ENCODE results near the gene PHF19.

The PHF19 gene

DNA sequence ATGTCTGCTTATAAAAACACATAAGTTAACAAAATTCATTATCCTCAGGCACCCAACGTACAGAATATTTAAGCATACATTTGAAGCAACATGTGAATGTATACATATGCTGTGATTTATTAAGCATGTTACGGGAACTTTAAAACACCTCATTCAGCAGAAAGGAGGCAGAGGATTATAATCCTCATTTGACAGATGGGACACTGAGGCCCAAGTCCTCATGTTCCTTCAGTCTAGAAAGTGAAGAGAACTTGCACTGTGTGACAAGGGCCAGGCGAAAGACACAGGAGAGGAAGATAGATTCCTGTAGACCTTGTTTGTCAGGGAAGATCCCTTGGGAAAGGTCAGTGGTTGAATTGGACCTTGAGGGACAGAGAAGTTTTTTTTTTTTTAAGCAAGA, 26.7 kb downstream of the PHF19 start:
- Histone ChIP-seq H3K36me3 (ENCODE audit: insufficient read depth) (0 out of 2 replicates have a peak, but pooled peaks cover 3% of the 10 kb centered on the region), H3K4me1 (ENCODE audit: low read depth, poor library complexity, severe bottlenecking) (no peaks in the 10 kb centered on the region), H3K79me2 (ENCODE audit: insufficient read depth, low read depth) (no peaks in the 10 kb centered on the region), H3K27ac (no peak overlapping the region), H3K4me3 (IDR thresholded peaks at IDR 0.05; ENCODE audit: insufficient read depth, low read depth, low read length) (no peak overlapping the region), H4K20me1 (ENCODE audit: insufficient read depth) (no peaks in the 10 kb centered on the region), H2AFZ (ENCODE audit: low read depth) (no peak overlapping the region), H3K27me3 (ENCODE audit: insufficient read depth, low read depth) (no peaks in the 10 kb centered on the region), H3K4me2 (no peak overlapping the region), H3K9ac (no peak overlapping the region)
- TF ChIP-seq, protein P1, sequence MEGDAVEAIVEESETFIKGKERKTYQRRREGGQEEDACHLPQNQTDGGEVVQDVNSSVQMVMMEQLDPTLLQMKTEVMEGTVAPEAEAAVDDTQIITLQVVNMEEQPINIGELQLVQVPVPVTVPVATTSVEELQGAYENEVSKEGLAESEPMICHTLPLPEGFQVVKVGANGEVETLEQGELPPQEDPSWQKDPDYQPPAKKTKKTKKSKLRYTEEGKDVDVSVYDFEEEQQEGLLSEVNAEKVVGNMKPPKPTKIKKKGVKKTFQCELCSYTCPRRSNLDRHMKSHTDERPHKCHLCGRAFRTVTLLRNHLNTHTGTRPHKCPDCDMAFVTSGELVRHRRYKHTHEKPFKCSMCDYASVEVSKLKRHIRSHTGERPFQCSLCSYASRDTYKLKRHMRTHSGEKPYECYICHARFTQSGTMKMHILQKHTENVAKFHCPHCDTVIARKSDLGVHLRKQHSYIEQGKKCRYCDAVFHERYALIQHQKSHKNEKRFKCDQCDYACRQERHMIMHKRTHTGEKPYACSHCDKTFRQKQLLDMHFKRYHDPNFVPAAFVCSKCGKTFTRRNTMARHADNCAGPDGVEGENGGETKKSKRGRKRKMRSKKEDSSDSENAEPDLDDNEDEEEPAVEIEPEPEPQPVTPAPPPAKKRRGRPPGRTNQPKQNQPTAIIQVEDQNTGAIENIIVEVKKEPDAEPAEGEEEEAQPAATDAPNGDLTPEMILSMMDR (conservative IDR thresholded peaks at IDR 0.05; ENCODE audit: low read depth, low read length) = no peak

DNA sequence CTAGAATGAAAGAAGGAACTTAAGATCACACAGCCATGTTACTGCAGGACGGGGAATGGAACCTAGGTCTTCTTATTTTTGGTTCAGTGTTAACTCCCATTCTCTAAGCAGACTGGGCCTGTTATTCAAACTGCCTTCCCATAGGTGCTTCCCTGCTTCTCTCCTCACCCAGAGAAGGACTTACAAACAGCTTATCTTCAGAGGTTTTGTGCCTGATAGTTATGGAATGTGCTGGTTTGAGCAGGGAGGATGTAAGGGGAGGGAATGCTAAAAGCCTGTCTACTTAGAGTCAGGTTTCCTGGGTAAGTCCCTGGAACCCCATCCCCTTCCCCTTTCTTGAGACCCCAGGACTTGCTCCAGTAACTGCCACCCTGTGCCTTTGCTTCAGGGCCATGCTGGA, 30.1 kb downstream of the PHF19 start:
- Histone ChIP-seq H3K27me3 (ENCODE audit: insufficient read depth, low read depth) (no peaks in the 10 kb centered on the region), H3K36me3 (ENCODE audit: insufficient read depth) (0 out of 2 replicates have a peak, but pooled peaks cover 3% of the 10 kb centered on the region), H3K9ac (no peak overlapping the region), H3K4me1 (ENCODE audit: low read depth, poor library complexity, severe bottlenecking) (peaks cover 1% of the 10 kb centered on the region), H3K4me3 (IDR thresholded peaks at IDR 0.05; ENCODE audit: insufficient read depth, low read depth, low read length) (no peak overlapping the region), H3K27ac (no peak overlapping the region), H3K4me2 (no peak overlapping the region), H4K20me1 (ENCODE audit: insufficient read depth) (no peaks in the 10 kb centered on the region), H3K79me2 (ENCODE audit: insufficient read depth, low read depth) (peaks cover 14% of the 10 kb centered on the region), H2AFZ (ENCODE audit: low read depth) (no peak overlapping the region)
- TF ChIP-seq, protein P1 (conservative IDR thresholded peaks at IDR 0.05; ENCODE audit: low read depth, low read length) = no peak

DNA sequence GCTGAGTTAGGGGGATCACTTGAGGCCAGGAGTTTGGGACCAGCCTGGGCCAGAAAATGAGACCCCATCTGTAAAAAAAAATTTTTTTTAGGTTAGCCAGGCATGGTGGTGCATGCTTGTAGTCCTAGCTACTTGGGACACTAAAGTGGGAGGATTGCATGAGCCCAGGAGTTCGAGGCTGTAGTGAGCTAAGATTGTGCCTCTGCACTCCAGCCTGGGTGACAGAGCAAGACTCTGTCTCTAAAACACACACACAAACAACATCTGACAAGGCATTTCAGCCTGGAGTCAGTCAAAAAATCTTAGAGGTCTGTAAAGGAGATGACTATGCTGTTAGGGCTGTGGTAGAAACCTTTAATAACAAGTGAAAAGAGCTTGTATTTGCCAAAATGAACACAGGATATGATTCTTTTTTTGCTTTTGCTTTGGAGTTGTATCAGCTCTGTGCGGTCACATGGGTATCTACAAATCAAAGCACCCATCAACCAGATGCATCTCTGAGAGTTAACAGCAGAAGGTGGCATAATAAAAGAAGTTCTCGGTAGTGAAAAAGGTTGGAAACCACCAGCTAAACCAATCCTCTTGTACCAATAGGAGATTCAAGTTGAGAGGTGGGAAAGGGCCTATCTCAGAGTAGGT, 30.6 kb downstream of the PHF19 start:
- H3K9ac ChIP-seq = no peak overlapping the region

DNA sequence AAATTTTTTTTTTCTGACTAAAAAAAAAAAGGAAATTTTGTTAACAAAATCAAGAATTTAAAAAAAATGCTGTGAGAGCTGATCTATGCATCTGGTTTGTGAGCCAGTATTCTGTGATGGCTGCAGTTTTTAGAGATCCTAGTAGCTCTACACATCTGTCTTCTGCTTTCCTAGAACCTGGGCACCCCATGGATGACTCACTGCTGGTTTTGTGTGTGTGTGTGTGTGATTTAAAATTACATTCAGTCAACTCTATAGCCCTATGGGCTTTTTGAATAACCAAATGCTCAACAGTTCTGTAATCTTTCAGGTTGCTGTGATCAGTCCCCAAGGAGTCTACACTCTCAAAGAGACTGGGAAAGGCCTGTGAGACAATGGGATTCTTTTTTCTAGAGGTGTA, 31.7 kb downstream of the PHF19 start:
- Histone ChIP-seq H3K36me3 (ENCODE audit: insufficient read depth) (0 out of 2 replicates have a peak, but pooled peaks cover 3% of the 10 kb centered on the region), H3K9ac (no peak overlapping the region), H3K27me3 (ENCODE audit: insufficient read depth, low read depth) (no peaks in the 10 kb centered on the region), H3K4me2 (no peak overlapping the region), H2AFZ (ENCODE audit: low read depth) (no peak overlapping the region), H4K20me1 (ENCODE audit: insufficient read depth) (no peaks in the 10 kb centered on the region), H3K4me3 (IDR thresholded peaks at IDR 0.05; ENCODE audit: insufficient read depth, low read depth, low read length) (no peak overlapping the region), H3K4me1 (ENCODE audit: low read depth, poor library complexity, severe bottlenecking) (peaks cover 6% of the 10 kb centered on the region), H3K27ac (no peak overlapping the region), H3K79me2 (ENCODE audit: insufficient read depth, low read depth) (peaks cover 27% of the 10 kb centered on the region)
- TF ChIP-seq, protein P1 (conservative IDR thresholded peaks at IDR 0.05; ENCODE audit: low read depth, low read length) = no peak

More for the DNA sequence above, 30.6 kb downstream of the PHF19 start:
- Histone ChIP-seq H4K20me1 (ENCODE audit: insufficient read depth) (no peaks in the 10 kb centered on the region), H3K4me1 (ENCODE audit: low read depth, poor library complexity, severe bottlenecking) (peaks cover 6% of the 10 kb centered on the region), H3K27me3 (ENCODE audit: insufficient read depth, low read depth) (no peaks in the 10 kb centered on the region), H3K79me2 (ENCODE audit: insufficient read depth, low read depth) (peaks cover 19% of the 10 kb centered on the region), H3K4me3 (IDR thresholded peaks at IDR 0.05; ENCODE audit: insufficient read depth, low read depth, low read length) (no peak overlapping the region), H3K36me3 (ENCODE audit: insufficient read depth) (0 out of 2 replicates have a peak, but pooled peaks cover 3% of the 10 kb centered on the region), H3K4me2 (no peak overlapping the region), H2AFZ (ENCODE audit: low read depth) (no peak overlapping the region), H3K27ac (no peak overlapping the region)
- TF ChIP-seq, protein P1 (conservative IDR thresholded peaks at IDR 0.05; ENCODE audit: low read depth, low read length) = no peak

All from KMS-11 (cell line).